GM12892 (cell line): ENCODE results near the gene TNKS1BP1.
"Not testable (repeated sequence)": the region's sequence is repeated elsewhere in the genome, so short reads cannot be mapped to it uniquely, and the experiment has no call there.

Source experiments
- DNase-seq: peaks from one replicate; pipeline ENCODE4 v3.0.0; 2011; ENCODE audit not compliant: insufficient read length
- FAIRE-seq: peaks from 2 replicates; lab custom pipeline; 2011; peaks lifted over from hg19 to GRCh38; lab: Jason Lieb, UNC
- POLR2A ChIP-seq: IDR thresholded peaks from 2 replicates; pipeline ENCODE4 v1.6.1; 2011; ENCODE audit warnings: low read depth, low read length, control low read depth
- POLR2AphosphoS5 ChIP-seq: IDR thresholded peaks from 2 replicates; pipeline ENCODE4 v1.6.1; 2011; ENCODE audit warnings: low read depth, low read length, control low read depth
- TAF1 ChIP-seq: IDR thresholded peaks from 2 replicates; pipeline ENCODE4 v1.6.1; 2011; ENCODE audit warnings: low read depth, mild to moderate bottlenecking, control low read depth, low read length, borderline replicate concordance

The TNKS1BP1 gene

GRCh38 chr11:57339328-57339727, 14.6 kb upstream of the TNKS1BP1 start:
- DNase-seq (no peak), FAIRE-seq (no peak)
- no peak for TF ChIP-seq POLR2A
- TF ChIP-seq POLR2AphosphoS5, result no peak
- TF ChIP-seq TAF1, result no peak

- FAIRE-seq (no peak), DNase-seq (no peak)
- TF ChIP-seq TAF1 (no peak), POLR2A (no peak), POLR2AphosphoS5 (no peak)
These were observed 13.4 kb upstream of the TNKS1BP1 start, which contains the start of gene P2RX3 for GRCh38 chr11:57338142-57338541. P2RX3 (plus strand) TSS chr11:57338352; CDS start chr11:57338551, 199 bp downstream.

GRCh38 chr11:57336856-57337255, 12.1 kb upstream of the TNKS1BP1 start:
- not testable (repeated sequence) for FAIRE-seq, DNase-seq

GRCh38 chr11:57336111-57336666, 11.4 kb upstream of the TNKS1BP1 start:
- DNase-seq, result no peak
- no peak for FAIRE-seq
- TF ChIP-seq POLR2AphosphoS5 (0 out of 2 replicates have a peak, but pooled peaks have one; percentile 12), TAF1 (no peak)

- peak; percentile 99 for FAIRE-seq
- TF ChIP-seq POLR2AphosphoS5 (peak; percentile 81), TAF1 (peak; percentile 83), POLR2A (peak; percentile 83)
- DNase-seq, result peak; percentile 91
These were observed 10.8 kb upstream of the TNKS1BP1 start, which contains the start of gene SSRP1 for GRCh38 chr11:57335343-57336110. SSRP1 (minus strand) TSS chr11:57335892; CDS start chr11:57335121, 771 bp downstream.

- no peak for FAIRE-seq
- DNase-seq, result no peak
- no peak for TF ChIP-seq POLR2AphosphoS5
- TF ChIP-seq TAF1, result no peak
- no peak for TF ChIP-seq POLR2A
These were observed 10.2 kb upstream of the TNKS1BP1 start for GRCh38 chr11:57335023-57335342.

GRCh38 chr11:57332694-57333440, 8.1 kb upstream of the TNKS1BP1 start:
- DNase-seq (no peak), FAIRE-seq (no peak)
- TF ChIP-seq POLR2AphosphoS5 (no peak), POLR2A (no peak), TAF1 (no peak)

- FAIRE-seq (peak; percentile 38), DNase-seq (no peak)
- TF ChIP-seq TAF1 (no peak), POLR2A (no peak), POLR2AphosphoS5 (no peak)
These were observed 7.0 kb upstream of the TNKS1BP1 start for GRCh38 chr11:57331720-57332119.

GRCh38 chr11:57330029-57330428, 5.3 kb upstream of the TNKS1BP1 start:
- DNase-seq (no peak), FAIRE-seq (no peak)
- no peak for TF ChIP-seq POLR2AphosphoS5
- no peak for TF ChIP-seq TAF1
- TF ChIP-seq POLR2A, result no peak

- FAIRE-seq, result no peak
- DNase-seq, result no peak
- no peak for TF ChIP-seq POLR2A
- no peak for TF ChIP-seq TAF1
- TF ChIP-seq POLR2AphosphoS5, result no peak
These were observed 3.0 kb upstream of the TNKS1BP1 start for GRCh38 chr11:57327721-57328120.

GRCh38 chr11:57325735-57326048, 940 bp upstream of the TNKS1BP1 start:
- DNase-seq, result no peak
- FAIRE-seq, result no peak
- TF ChIP-seq TAF1 (no peak), POLR2AphosphoS5 (no peak), POLR2A (no peak)

- no peak for TF ChIP-seq POLR2A
- no peak for TF ChIP-seq POLR2AphosphoS5
- TF ChIP-seq TAF1, result no peak
- no peak for FAIRE-seq
These were observed 432 bp downstream of the TNKS1BP1 start for GRCh38 chr11:57324154-57324885.

More at GRCh38 chr11:57324154-57324885, 432 bp downstream of the TNKS1BP1 start:
- peak; percentile 59 for DNase-seq
